8988T (cell line): ENCODE results near the gene NR2C2.
"Not testable (repeated sequence)": the region's sequence is repeated elsewhere in the genome, so short reads cannot be mapped to it uniquely, and the experiment has no call there.

ENCODE experiments used
- DNase-seq: peaks from one replicate; pipeline ENCODE4 v3.0.0; 2011

The NR2C2 gene

DNA sequence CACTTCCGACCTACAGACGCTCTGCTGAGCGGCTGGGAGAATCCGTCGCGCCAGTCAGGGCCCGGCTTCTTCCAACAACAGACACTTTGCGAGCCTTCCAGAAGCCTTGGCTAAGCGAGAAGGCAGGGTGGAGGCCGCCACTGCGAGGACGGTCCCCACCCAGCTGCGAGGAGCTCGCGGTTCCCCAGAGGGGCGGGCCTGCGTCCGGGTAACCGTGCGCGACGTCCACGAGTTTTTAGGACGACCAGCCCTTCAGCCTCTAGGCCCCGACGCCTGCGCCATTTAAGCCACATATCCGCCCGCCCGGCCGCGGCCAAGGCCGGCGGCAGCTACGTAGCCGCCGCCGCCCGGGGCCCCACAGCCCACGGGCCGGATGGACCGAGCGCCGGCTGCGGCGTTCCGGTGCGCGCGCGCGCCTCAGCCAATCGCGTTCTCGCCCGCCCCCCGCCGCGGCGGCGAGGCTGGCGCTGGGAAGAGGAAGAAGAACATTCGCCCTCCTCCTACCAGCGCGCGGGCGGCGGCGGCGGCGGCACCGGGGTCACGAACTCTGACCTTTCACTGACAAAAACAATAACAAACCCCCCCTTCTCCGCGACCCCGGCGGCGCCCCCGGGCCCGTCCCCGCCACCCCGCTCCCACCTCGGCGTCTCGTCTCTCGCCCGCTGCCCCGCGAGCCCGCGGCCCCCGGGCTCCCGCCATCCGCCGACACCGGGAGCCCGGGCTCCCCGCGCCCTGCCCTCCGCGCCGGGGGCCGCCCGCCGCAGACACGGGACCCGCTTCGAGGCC is at the start of gene NR2C2:
Gene NR2C2, plus strand, starts transcription at position 484 of the 786 bp plus-strand sequence. CDS start 56,332 bp downstream, outside the sequence.
- DNase-seq, result peak; percentile 89

DNA sequence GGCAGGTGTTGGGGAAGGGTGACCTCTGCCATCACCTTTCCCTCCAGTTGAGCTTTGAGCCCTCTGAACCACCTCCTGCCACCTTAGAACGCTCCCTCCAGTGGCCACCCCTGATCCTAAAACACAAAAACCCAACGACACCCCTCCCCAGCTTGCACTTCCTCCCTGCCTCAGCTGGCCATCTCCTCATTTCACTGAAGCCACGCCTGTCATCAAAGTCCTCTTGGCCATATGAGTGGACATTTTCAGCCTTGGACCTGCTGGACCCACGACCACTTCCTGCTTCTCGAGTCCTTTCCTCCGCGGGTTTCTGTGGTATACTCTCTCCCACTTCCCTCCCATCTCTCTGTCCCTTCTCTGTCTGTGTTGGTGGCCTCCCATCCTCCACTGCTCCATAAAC is 48.5 kb upstream of the NR2C2 start:
- no peak for DNase-seq

- DNase-seq, result no peak
Observed at GRCh38 chr3:14899993-14900618, 47.3 kb upstream of the NR2C2 start.

DNA sequence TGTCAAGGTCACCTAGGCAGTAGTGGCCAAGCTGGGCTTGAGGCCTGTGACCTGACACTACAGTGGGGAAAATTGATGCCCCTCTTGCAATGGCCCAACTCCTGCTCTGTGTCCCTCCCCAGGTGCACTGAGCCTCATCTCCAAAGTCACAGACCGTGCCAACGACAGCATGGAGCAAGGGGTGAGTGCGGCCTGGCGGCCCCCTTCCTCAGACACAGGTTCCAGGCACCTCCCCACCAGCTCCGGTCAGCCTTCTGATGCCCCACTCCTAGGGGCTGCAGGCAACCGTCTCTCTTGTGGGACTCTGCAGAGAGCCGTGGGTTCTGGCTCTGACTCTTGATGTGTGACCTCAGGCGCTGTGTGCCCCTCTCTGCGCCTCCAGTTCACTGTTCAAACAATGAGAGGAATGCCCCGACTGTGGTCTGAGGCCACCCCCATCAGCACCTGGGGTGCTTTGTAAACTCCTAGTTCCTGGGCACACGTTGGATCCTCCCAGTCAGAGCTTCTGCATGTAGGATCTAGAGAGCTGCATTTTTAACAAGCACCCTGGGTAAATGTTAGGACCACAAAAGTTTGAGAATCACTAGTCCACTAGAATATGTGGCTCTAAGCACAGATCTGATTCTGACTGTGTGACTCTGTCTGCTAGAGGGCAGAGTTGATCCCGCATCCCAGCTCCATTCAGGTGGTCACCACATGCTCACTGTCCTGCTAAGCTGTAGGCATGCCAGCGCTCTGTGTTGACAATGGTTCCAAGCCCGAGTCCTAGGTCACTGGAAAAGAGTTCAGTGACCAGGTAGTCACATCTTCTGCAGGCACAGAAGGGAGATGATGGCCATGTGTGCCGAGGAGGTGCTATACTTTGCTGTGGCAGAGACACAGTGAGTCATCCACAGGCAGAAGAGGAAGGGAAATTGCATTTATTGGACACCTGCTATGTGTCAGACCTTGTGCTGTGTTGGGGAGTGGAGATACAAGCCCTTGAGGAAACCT is 46.2 kb upstream of the NR2C2 start:
- DNase-seq, result no peak

DNA sequence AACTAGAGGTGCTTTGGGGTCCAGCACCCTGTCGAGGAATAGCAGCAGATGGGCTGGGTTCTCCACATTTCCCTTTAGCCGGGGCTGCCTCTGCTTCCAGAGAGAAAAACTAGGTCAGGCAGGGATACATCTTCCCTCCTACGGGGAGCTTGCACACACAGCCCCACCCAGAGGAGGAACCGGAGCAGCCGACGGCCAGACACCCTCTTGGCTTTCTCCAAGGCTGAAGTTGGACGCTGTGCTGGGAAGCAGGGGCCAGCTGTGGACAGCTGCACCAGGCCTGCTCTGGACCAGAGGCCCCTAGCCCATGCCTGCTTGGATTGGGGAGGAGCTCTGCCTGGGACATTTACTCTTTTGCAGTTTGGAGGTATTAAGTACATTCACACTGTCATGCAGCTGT is 44.7 kb upstream of the NR2C2 start:
- DNase-seq, result no peak

DNA sequence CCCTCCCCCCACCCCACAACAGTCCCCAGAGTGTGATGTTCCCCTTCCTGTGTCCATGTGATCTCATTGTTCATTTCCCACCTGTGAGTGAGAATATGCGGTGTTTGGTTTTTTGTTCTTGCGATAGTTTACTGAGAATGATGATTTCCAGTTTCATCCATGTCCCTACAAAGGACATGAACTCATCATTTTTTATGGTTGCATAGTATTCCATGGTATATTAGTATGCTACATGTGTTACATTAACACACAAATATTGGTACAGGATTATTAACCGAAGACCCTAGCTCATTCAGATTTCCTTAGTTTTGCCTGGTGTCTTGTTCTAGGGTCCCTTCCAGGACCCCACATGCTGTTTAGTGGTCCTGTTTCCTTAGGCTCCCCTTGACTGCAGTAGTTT is 43.9 kb upstream of the NR2C2 start:
- not testable (repeated sequence) for DNase-seq

DNA sequence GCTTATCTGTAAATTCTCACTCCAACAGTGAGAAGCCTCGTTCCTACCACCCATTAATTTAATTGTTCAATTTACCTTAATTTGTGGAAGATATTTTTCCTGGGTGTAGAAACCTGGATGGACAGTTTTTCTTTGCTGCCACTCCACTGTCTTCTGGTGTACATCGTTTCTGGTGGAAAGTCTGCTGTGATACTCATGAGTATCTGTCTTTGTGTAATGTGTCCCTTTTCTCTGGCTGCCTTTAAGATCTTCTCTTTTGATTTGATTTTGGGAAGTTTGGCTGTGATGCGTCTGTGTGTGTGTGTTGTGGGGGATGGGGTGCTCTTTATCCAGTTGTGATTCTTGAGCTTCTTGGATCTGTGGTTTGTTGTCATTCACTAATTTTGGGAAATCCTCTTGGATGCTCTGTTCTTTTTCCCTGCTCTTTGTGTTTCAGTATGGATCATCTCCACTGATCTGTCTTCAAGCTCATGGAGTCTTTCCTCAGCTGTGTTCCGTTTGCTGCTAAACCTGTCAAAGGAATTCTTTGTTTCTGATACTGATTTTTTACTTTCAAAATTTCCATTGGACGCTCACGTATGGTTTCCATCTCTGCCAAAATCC is 42.2 kb upstream of the NR2C2 start:
- no peak for DNase-seq

- no peak for DNase-seq
Observed at GRCh38 chr3:14906355-14906971, 40.9 kb upstream of the NR2C2 start.

- DNase-seq, result no peak
Observed at GRCh38 chr3:14907043-14907966, 40.1 kb upstream of the NR2C2 start.

DNA sequence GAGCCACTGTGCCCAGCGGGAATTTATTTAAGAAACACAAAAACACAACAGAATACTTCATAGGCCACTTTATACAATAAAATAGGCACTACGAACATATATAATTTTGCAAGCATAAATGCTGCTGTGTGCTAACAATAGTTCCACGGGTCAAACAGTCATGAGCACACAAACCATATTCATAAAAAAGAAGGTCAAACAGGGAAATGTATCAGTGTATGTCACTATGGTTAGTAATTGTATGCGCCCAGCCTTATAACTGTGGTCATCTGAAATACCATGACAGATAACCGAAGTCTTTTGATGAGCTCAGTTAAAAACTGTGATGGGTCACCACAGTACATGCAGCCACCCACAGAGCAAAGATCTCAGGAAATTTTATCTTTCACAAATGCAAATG is 38.1 kb upstream of the NR2C2 start:
- DNase-seq, result no peak

DNA sequence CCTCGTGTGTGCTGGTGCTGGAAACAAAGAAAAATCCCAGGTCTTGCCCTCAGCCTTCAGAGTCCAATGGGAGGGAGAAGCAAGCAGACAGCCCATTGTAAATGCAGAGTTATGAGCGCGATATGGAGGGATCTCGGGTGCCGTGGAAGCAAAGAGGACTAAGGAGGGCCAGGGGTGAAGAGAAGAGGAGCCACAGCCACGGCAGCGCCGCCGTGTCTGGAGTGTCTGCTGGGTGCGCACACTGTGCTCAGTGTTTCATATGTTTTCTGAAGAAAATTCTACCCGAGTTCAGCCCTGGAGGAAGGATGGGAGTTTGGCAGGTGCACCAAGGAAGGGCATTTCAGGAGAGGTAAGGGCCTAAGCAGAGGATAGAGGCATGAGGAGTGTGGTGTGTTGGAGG is 35.7 kb upstream of the NR2C2 start:
- DNase-seq, result no peak

GRCh38 chr3:14913071-14913925 is 34.1 kb upstream of the NR2C2 start:
- no peak for DNase-seq

DNA sequence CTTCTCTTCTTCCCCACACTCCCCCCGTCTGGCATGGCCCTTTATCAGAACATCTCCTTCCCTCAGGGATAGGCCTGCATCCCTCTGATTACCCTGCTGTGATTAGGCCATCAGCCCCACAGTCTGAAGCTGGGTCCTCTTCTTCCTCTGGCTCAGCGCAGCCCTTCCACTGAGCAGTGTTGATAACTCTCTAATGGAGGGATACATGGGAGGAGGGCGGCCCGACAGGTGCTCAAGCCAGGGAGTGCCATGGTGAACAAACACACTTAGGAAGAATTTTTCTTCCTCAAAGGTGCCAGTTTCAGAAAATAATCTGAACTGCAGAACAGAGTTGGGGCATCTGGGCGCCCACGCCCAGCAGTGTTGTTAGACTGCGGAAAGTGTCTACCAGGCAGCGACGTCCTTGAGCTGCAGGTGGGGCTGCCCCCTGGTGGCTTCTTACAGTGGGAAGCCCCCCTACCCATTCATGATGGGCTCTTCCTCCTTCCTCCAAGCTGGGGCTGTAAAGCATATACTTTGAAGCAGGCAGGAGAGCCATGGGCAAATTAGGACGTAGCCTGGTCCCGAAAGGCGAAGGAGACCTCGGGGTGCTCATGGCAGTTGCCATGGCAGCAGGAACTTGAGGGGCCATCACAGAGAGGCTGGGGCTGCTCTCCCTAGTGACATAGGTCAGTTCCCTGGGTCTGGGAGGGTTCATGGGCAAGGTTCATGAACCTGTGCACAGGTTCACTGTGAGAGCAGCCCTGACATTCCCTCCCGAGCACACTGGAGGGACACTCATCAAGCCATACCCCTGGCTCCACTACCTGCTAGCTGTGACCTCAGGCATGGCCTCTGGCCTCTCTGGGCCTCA is 33.2 kb upstream of the NR2C2 start:
- no peak for DNase-seq

GRCh38 chr3:14914779-14915117 is 32.6 kb upstream of the NR2C2 start:
- DNase-seq, result no peak

DNA sequence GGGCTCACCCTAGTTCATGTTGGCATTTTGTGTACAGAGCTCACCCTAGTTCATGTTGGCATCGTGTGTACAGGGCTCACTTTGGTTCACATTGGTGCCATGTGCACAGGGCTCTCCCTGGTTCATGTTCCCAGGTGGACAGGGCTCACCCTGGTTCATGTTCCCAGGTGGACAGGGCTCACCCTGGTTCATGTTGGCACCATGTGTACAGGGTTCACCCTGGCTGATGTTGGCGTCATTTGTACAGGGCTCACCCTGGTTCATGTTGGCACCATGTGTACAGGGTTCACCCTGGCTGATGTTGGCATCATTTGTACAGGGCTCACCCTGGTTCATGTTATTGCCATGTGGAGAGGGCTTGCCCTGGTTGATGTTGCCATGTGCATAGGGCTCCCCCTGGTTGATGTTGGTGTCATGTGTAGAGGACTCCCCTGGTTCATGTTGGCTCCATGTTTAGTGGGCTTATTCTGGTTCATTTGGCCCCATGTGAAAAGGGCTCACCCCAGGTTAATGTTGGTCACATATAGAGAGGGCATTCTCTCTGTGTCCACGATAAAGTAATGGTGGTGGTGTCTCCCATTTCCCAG is 31.7 kb upstream of the NR2C2 start:
- DNase-seq, result peak; percentile 51

DNA sequence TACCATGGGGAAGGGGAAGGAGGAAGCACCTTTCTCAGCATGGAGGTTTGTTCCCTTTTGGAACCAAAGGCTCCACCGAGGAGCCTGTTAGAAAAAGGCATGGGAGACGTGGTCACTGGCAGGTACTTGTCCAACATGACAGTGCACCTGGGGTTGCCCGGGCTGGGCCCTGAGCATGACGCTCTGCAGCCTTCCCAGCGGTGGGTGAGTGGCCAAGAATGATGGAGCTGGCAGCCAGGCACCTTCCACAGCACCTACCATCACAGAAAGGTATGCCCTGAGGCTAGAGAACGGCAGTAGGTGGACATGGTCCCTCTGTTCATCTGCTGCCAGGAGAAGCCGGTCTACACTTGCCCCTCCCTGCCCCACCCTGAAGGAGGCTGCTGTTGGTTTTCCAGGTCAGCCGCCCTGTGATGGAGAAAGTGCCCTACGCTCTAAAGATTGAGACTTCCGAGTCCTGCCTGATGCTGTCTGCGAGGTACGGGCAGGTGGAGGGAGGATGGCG is 29.0 kb upstream of the NR2C2 start:
- no peak for DNase-seq

DNA sequence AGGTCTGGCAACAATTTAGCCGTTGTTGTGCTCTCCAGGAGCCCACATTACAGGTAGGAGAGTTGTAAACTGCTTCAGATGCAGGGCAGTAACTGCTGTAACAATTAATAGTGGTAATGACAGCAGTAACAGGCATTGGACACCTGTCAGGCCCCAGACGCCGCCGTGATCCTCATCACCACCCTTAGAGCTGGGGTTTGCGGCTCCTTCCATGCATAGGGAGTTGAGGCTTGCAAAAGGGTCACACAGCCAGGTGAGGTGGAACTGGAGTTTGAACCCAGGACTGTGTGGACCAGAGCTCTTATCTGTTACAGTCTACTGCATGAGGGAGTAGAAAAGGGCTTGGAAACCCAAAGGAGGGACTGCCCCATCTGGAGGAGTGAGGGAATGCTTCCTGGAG is 26.8 kb upstream of the NR2C2 start:
- no peak for DNase-seq

DNA sequence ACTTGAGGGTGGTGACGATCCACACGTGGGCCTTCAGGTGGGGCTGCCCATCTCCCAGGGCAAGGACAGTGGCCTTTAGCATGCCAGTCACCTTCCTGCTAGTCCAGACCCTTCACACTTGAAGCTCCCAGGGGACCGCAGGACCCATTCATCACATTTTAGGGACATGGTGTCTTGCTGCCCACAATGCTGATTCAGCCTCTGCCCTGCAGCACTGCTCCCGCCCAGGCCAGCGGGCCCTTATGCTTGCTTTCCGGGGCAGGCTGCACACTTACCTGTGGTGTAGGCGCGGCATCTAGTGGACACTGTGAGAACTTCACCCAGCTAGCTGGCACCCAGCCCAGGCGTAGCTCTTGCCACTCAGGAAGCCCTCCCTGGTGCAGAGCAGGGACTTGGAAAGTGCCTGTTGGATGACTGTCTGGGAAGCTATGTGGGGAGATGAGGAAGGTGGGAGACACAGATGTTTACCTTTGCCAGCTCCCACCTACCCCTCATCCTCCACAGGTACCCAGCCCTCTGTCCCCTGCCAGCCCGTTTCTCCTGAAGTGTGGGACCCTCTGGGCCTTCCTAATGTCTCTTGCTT is 26.3 kb upstream of the NR2C2 start:
- DNase-seq, result peak; percentile 89
